ENCODE data around the gene LENEP. TPM values are rescaled to one million over a fixed set of nuclear protein-coding genes. Genes with fewer than 3 reads are reported as not detected.

Gene LENEP
- total and polyA plus RNA-seq, 12 donors = 0.44 TPM; not detected in 11

DNA sequence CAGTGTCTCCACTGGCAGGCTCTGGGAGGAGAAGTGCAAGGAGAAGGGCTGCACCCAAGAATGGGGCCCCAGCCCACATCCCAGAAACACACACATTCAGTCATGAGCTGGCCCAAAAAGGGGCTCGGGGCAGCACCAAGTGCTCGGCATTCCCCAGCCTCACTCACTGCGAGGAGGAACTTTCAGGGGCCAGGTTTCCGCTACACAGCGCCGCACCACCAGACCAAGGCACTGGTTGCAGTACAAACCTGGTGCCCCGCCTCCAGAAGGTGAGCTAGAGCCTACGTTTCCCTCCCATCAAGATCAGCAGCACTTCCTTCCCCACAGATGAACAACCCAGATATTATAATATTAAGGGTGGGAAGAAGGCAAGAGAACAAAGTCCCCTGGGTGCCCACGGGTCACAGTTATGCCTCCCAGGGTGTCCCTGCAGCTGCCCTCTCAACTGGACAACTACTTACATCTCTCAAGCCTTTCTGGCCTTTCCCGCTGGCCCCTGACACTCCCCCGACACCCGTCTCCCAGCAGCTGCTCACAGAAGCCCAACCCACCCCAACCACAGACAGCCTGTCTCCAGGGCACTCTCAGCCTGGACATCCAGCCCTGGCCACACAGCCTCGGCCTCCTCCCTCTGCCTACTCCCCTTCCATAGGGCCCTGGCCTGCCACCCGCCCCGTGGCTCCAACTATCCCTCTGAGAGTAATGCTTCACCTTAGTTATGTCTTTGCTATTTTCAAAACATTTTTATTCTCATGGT is 41.3 kb upstream of the LENEP start:
- no peaks in the 10 kb centered on the region for H3K27me3 ChIP-seq
- intact Hi-C loops (cut with DNase I) = no loop called here
- H3K9me3 ChIP-seq (replicated peaks in 1 of 3) = no peaks in the 10 kb centered on the region
- H3K27ac ChIP-seq = peak overlapping the region; percentile 13 to 84 (median 62)
- peak in 4 of 7 donors; percentile 37 to 78 (median 44) for DNase-seq
- peaks cover 0 to 29% of the 10 kb centered on the region in 2 donors for H3K36me3 ChIP-seq (replicated peaks in 1 of 2)
- 61 to 69% (median 65%) methylated on average over 13 to 15 of the region's 15 CpGs for WGBS, 4 donors
- TF ChIP-seq, protein P1, sequence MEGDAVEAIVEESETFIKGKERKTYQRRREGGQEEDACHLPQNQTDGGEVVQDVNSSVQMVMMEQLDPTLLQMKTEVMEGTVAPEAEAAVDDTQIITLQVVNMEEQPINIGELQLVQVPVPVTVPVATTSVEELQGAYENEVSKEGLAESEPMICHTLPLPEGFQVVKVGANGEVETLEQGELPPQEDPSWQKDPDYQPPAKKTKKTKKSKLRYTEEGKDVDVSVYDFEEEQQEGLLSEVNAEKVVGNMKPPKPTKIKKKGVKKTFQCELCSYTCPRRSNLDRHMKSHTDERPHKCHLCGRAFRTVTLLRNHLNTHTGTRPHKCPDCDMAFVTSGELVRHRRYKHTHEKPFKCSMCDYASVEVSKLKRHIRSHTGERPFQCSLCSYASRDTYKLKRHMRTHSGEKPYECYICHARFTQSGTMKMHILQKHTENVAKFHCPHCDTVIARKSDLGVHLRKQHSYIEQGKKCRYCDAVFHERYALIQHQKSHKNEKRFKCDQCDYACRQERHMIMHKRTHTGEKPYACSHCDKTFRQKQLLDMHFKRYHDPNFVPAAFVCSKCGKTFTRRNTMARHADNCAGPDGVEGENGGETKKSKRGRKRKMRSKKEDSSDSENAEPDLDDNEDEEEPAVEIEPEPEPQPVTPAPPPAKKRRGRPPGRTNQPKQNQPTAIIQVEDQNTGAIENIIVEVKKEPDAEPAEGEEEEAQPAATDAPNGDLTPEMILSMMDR (IDR thresholded peaks at IDR 0.05) = no peak
- no peak for TF ChIP-seq POLR2A (IDR thresholded peaks at IDR 0.05)
- H3K4me1 ChIP-seq (replicated peaks in 1 of 2) = peaks cover 41 to 58% of the 10 kb centered on the region in 2 donors
- H3K4me3 ChIP-seq = no peak overlapping the region

DNA sequence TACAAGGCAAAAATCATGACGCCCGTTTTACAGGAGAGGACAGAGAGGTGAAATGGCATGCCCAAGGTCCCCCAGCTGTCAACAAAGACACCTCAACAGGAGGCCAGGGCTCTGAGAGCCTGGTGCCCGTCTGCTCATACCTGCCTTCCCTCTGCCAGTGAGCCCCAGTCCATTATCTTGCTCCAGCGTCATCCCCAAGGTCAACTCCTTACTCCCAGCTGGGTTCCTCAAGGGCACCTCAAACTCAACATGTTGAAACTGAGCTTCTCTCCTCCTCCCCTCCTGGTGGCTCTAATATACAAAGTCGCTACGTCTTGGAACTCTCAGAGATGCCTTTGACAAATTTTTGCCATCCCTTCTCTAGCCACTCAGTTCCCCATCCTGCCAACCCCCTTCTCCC is 40.7 kb upstream of the LENEP start:
- Histone ChIP-seq H3K27me3 (no peaks in the 10 kb centered on the region), H3K27ac (peak overlapping the region; percentile 13 to 84 (median 62)), H3K4me3 (peak overlapping the region in 1 of 4 donors; percentile 5), H3K4me1 (replicated peaks in 1 of 2) (peaks cover 41 to 59% of the 10 kb centered on the region in 2 donors), H3K9me3 (replicated peaks in 1 of 3) (no peaks in the 10 kb centered on the region), H3K36me3 (replicated peaks in 1 of 2) (peaks cover 0 to 25% of the 10 kb centered on the region in 2 donors)
- intact Hi-C loops (cut with DNase I) = no loop called here
- TF ChIP-seq, protein P1 (IDR thresholded peaks at IDR 0.05) = no peak
- no peak for TF ChIP-seq POLR2A (IDR thresholded peaks at IDR 0.05)
- WGBS, 4 donors = 37 to 54% (median 46%) methylated on average over 6 of the region's 6 CpGs
- peak in 6 of 7 donors; percentile 68 to 78 (median 75) for DNase-seq

DNA sequence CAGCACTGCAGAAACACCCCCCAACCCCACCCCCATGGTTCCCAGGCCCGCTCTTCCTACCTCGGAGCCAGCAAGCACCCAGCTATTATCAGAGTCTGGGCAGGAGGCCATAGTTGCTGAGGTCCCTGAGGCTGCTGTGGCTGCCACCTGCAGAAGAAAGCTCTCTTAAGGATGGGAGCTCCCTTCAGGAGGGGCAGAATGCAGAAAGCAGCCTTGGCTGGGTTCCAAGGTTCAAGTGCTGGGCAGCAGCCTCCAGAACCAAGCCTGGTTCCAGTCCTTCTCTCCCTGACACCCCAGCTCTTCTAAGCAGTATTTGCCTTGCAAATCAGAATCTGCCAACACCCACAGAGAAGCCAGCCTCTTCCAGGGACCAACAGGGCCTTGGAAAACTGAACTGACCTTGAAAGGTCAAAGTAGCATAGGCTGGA is 39.8 kb upstream of the LENEP start:
- Histone ChIP-seq H3K4me3 (peak overlapping the region in 1 of 4 donors; percentile 5), H3K36me3 (replicated peaks in 1 of 2) (peaks cover 0 to 19% of the 10 kb centered on the region in 2 donors), H3K4me1 (replicated peaks in 1 of 2) (peaks cover 41 to 59% of the 10 kb centered on the region in 2 donors), H3K27ac (peak overlapping the region in 3 of 5 donors; percentile 62 to 84 (median 82)), H3K27me3 (no peaks in the 10 kb centered on the region), H3K9me3 (replicated peaks in 1 of 3) (no peaks in the 10 kb centered on the region)
- DNase-seq = peak in 2 of 7 donors; percentile 29 to 39
- intact Hi-C loops (cut with DNase I) = no loop called here
- TF ChIP-seq, protein P1 (IDR thresholded peaks at IDR 0.05) = no peak
- TF ChIP-seq POLR2A (IDR thresholded peaks at IDR 0.05) = no peak
- WGBS, 4 donors = 31 to 60% (median 49%) methylated on average over 2 of the region's 2 CpGs

DNA sequence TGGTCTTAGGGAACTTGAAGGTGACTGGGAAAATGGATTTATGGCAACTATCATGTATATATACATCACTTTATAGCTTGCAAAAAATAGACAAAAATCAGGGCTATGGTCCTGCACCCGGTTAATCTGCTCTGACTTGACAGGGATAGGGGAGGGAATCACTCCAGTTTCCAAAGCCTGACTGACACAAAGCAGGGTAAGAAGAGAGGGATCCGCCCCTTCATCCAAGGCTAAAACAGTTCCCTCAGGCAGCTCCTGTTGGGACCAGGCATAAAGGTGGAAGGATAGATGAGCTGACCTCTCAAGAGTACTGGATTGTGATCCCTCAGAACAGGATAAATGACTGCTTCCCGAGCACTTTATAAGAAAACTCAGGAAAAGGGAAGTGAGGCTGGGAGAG is 38.8 kb upstream of the LENEP start:
- Histone ChIP-seq H3K27ac (peak overlapping the region in 2 of 5 donors; percentile 77 to 84), H3K27me3 (no peaks in the 10 kb centered on the region), H3K9me3 (replicated peaks in 1 of 3) (no peaks in the 10 kb centered on the region), H3K4me1 (replicated peaks in 1 of 2) (peaks cover 41 to 59% of the 10 kb centered on the region in 2 donors), H3K4me3 (no peak overlapping the region), H3K36me3 (replicated peaks in 1 of 2) (peaks cover 0 to 28% of the 10 kb centered on the region in 2 donors)
- TF ChIP-seq, protein P1 (IDR thresholded peaks at IDR 0.05) = no peak
- no peak for TF ChIP-seq POLR2A (IDR thresholded peaks at IDR 0.05)
- 40 to 51% (median 47%) methylated on average over 3 of the region's 3 CpGs for WGBS, 4 donors
- DNase-seq = peak in 1 of 7 donors; percentile 19
- intact Hi-C loops (cut with DNase I) = no loop called here
